CD4-positive, alpha-beta T cell (primary cell): ENCODE data around the gene ZNRF4. TPM values are rescaled to one million over a fixed set of nuclear protein-coding genes. Genes with fewer than 3 reads are reported as not detected.

Experiments
- ATAC-seq: fragments of 200-7000 bp; cut with Tn5 transposase; one replicate; pipeline ENCODE4 v1.10.0; 2022; ENCODE audit warnings: mild to moderate bottlenecking; ENCODE audit not compliant: poor library complexity
- CTCF ChIA-PET: fragments of 350-600 bp; sonication (Branson Sonifier 250); formaldehyde crosslinking; loops from one replicate; lab custom pipeline; 2021; ENCODE audit warnings: antibody characterized with exemption, inconsistent platforms; lab: Charles Lee
- POLR2A ChIA-PET: fragments of 350-600 bp; sonication (Branson Sonifier 250); formaldehyde crosslinking; loops from one replicate; lab custom pipeline; 2021; ENCODE audit warnings: antibody characterized with exemption, inconsistent platforms; lab: Charles Lee
- DNase-seq, 14 experiments: peaks; one replicate each; pipeline ENCODE4 v3.0.0-alpha.2; 2013 to 2020; ENCODE audit warnings: mixed read lengths in 2 of 14
- H3K27ac ChIP-seq, 2 donors: one replicate each; pipeline versions ENCODE4 v1.5.1 to v1.7.0; 2013; ENCODE audit warnings: low read length in 2 of 2, low read depth in 1 of 2, mild to moderate bottlenecking in 1 of 2
- H3K27me3 ChIP-seq, 2 experiments: 1 replicate in 1 of 2; 2 replicates in 1 of 2; pipeline versions ENCODE4 v1.6.1 to v1.7.0; 2013; ENCODE audit warnings: low read length in 2 of 2, control low read depth in 1 of 2, mild to moderate bottlenecking in 1 of 2, moderate library complexity in 1 of 2; ENCODE audit not compliant: insufficient read depth in 2 of 2, control insufficient read depth in 1 of 2
- H3K36me3 ChIP-seq: one replicate; pipeline ENCODE4 v1.6.1; 2013; ENCODE audit warnings: low read length, control low read depth; ENCODE audit not compliant: insufficient read depth
- H3K4me1 ChIP-seq: one replicate; pipeline ENCODE4 v1.6.1; 2013; ENCODE audit warnings: low read length, control low read depth; ENCODE audit not compliant: insufficient read depth
- H3K4me3 ChIP-seq: one replicate; pipeline ENCODE4 v1.5.1; 2013; ENCODE audit warnings: mild to moderate bottlenecking, low read length, moderate library complexity
- H3K9me3 ChIP-seq, 2 experiments: 1 replicate in 1 of 2; 2 replicates in 1 of 2; pipeline versions ENCODE4 v1.6.1 to v1.7.0; 2013; ENCODE audit warnings: low read length in 2 of 2, mild to moderate bottlenecking in 2 of 2, control low read depth in 1 of 2, moderate library complexity in 1 of 2; ENCODE audit not compliant: control insufficient read depth in 1 of 2, insufficient read depth in 1 of 2
- H3K27ac Mint-ChIP-seq: one replicate; pipeline ENCODE4 v1.8.0; 2020; ENCODE audit warnings: mixed read lengths
- H3K27me3 Mint-ChIP-seq: one replicate; pipeline ENCODE4 v1.8.0; 2021; ENCODE audit warnings: mixed read lengths
- H3K36me3 Mint-ChIP-seq: one replicate; pipeline ENCODE4 v1.8.0; 2021; ENCODE audit warnings: low read depth, mixed read lengths
- H3K4me1 Mint-ChIP-seq: one replicate; pipeline ENCODE4 v1.8.0; 2021; ENCODE audit warnings: low read depth, mixed read lengths
- H3K4me3 Mint-ChIP-seq: one replicate; pipeline ENCODE4 v1.8.0; 2020; ENCODE audit warnings: mild to moderate bottlenecking, mixed read lengths
- H3K9me3 Mint-ChIP-seq: one replicate; pipeline ENCODE4 v1.8.0; 2020; ENCODE audit warnings: mixed read lengths
- CTCF ChIP-seq: fragments of 200-600 bp; IDR thresholded peaks from one replicate; pipeline ENCODE4 v1.8.0; 2022; ENCODE audit warnings: antibody characterized with exemption, mild to moderate bottlenecking
- intact Hi-C, 2 experiments: fragments of 100-400 bp; cut with DNase I in 1 of 2; cut with micrococcal nuclease in 1 of 2; formaldehyde crosslinking; loops; one replicate each; pipeline versions ENCODE4 v1.15.1 to v1.9.0; 2023 to 2025; cut with DNase I, micrococcal nuclease
- total RNA-seq, 174 experiments: library from RNA in 2 of 174; stranded (reverse) in 2 of 174; gene quantifications; one replicate each; pipeline ENCODE4 v1.2.3 and lab custom pipeline; 2021 to 2026

ZNRF4 gene
- total RNA-seq, 2 experiments from 2014 or later = not detected

DNA sequence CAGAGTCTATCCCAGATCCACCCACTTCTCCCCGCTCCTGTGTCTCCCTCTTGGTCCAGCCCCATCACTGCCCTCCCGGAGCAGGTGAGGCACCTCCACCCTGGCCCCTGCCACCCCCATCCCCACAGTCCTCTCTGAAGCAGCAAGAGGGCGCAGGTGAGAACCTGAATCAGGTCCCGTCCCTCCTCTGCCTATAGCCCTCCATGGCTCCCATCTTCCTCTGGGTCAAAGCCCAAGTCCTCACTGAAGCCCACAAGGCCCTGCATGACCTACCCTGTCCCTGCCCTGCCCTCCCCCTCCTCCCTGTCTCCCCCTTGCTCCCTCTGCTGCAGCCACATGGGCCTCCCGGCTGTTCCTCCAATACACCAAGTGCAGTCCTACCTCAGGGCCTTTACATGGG, 10.8 kb upstream of the ZNRF4 start:
- H3K27me3 Mint-ChIP-seq = peaks cover 33% of the 10 kb centered on the region
- DNase-seq (no peak), ATAC-seq (no peak)
- intact Hi-C loops = no loop called here
- H3K9me3 Mint-ChIP-seq = no peaks in the 10 kb centered on the region
- ChIA-PET CTCF (no interaction called here), POLR2A (no interaction called here)
- H3K27ac Mint-ChIP-seq = no peak overlapping the region
- H3K4me3 ChIP-seq = no peak overlapping the region
- peaks cover 3 to 6% of the 10 kb centered on the region in 2 experiments for H3K27me3 ChIP-seq
- no peak overlapping the region for H3K4me3 Mint-ChIP-seq
- no peaks in the 10 kb centered on the region for H3K36me3 ChIP-seq
- no peaks in the 10 kb centered on the region for H3K4me1 Mint-ChIP-seq
- no peak for TF ChIP-seq CTCF
- H3K36me3 Mint-ChIP-seq = no peaks in the 10 kb centered on the region
- no peaks in the 10 kb centered on the region for H3K4me1 ChIP-seq
- H3K27ac ChIP-seq = no peak overlapping the region
- H3K9me3 ChIP-seq = peaks cover 0 to 4% of the 10 kb centered on the region in 2 experiments

DNA sequence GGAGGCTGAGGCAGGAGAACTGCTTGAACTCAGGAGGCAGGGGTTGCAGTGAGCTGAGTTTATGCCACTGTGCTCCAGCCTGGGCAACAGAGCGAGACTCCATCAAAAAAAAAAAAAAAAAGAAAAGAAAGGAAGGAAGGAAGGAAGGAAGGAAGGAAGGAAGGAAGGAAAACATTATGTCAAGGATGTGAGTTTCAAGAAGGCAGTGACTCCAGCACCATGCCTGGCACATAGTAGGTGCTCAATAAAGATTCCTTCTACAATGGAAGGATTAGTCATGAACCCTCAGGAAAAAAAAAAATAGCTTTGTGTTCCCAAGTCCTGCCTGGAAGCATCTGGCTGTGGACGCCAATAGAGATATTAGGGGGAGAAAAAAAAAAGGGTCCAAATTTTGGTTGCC, 10.1 kb upstream of the ZNRF4 start:
- no peaks in the 10 kb centered on the region for H3K4me1 ChIP-seq
- peaks cover 3 to 5% of the 10 kb centered on the region in 2 experiments for H3K27me3 ChIP-seq
- Mint-ChIP-seq H3K4me3 (no peak overlapping the region), H3K4me1 (no peaks in the 10 kb centered on the region), H3K27ac (no peak overlapping the region), H3K36me3 (no peaks in the 10 kb centered on the region), H3K27me3 (peaks cover 38% of the 10 kb centered on the region), H3K9me3 (no peaks in the 10 kb centered on the region)
- no peaks in the 10 kb centered on the region for H3K36me3 ChIP-seq
- ATAC-seq = no peak
- peaks cover 0 to 4% of the 10 kb centered on the region in 2 experiments for H3K9me3 ChIP-seq
- CTCF ChIA-PET = no interaction called here
- intact Hi-C loops = no loop called here
- H3K27ac ChIP-seq = no peak overlapping the region
- TF ChIP-seq CTCF = no peak
- no peak for DNase-seq
- POLR2A ChIA-PET = no interaction called here
- no peak overlapping the region for H3K4me3 ChIP-seq

DNA sequence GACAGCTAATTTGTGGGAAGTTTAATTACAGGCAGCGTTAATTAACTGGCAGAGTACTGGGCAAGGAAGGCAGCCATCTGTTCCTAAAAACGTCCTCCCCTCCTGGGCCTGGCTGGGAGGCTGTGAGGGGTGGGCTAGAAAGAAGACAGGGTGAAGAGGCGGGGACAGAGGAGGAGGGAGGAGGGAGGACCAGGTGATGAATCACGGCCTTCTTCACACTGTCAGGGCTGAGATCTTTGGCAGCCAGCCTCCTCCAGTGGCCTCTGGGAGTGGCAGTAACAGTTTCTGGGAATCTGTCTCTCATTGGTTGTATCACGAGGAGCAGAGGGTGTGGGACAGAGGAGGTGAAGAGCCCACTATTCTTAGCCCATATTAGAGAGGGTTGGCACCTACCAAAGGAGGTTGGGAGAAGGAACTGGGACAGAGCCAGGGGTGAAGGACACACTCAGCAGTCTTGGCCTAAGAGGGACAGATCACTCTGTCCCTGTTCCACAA, 9.6 kb upstream of the ZNRF4 start:
- Mint-ChIP-seq H3K4me1 (no peaks in the 10 kb centered on the region), H3K27me3 (peaks cover 40% of the 10 kb centered on the region), H3K27ac (no peak overlapping the region), H3K36me3 (no peaks in the 10 kb centered on the region), H3K4me3 (no peak overlapping the region), H3K9me3 (no peaks in the 10 kb centered on the region)
- H3K27me3 ChIP-seq = peaks cover 4 to 6% of the 10 kb centered on the region in 2 experiments
- H3K9me3 ChIP-seq = peaks cover 0 to 4% of the 10 kb centered on the region in 2 experiments
- POLR2A ChIA-PET = no interaction called here
- CTCF ChIA-PET = no interaction called here
- TF ChIP-seq CTCF = no peak
- H3K4me3 ChIP-seq = no peak overlapping the region
- no peak overlapping the region for H3K27ac ChIP-seq
- intact Hi-C loops = no loop called here
- no peaks in the 10 kb centered on the region for H3K36me3 ChIP-seq
- ATAC-seq (no peak), DNase-seq (no peak)
- no peaks in the 10 kb centered on the region for H3K4me1 ChIP-seq
